Measurements from ENCODE around the gene RNF217.

Gene RNF217

DNA sequence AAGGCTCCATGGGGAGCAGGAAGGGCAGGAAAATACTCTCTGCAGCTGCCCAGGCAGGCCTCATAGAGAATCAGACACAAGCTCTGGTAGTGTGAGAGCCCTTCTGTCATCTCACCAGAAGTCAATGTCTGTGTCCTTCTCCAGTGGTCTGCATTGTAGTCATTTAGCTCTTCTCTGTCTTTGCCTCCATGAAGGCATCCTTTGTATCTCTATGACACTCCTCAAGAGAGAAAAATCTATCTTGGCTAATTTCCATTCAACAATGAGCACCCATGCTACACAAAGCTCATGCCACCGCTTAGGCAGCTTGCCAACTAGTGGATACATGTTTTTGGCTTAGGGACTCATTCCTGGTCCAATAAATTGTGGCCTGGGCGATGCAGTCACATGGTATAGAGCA is 92.1 kb downstream of the RNF217 start:
- Histone ChIP-seq H3K9me3 (ENCODE audit: low read depth, low read length) (no peaks in the 10 kb centered on the region), H3K36me3 (ENCODE audit: insufficient read depth, low read length) (no peaks in the 10 kb centered on the region), H3K27ac (no peak overlapping the region), H3K4me3 (no peak overlapping the region), H3K9ac (ENCODE audit: insufficient read length) (no peak overlapping the region)
- no peak for DNase-seq (ENCODE audit: low read depth, low spot score)
- TF ChIP-seq EZH2 (IDR thresholded peaks at IDR 0.05) (no peak), POLR2AphosphoS5 (IDR thresholded peaks at IDR 0.05; ENCODE audit: borderline replicate concordance, low read depth, low read length) (no peak), FOXP2 (optimal IDR thresholded peaks at IDR 0.05; ENCODE audit: control extremely low read depth, extremely low read length, insufficient read depth) (no peak)

DNA sequence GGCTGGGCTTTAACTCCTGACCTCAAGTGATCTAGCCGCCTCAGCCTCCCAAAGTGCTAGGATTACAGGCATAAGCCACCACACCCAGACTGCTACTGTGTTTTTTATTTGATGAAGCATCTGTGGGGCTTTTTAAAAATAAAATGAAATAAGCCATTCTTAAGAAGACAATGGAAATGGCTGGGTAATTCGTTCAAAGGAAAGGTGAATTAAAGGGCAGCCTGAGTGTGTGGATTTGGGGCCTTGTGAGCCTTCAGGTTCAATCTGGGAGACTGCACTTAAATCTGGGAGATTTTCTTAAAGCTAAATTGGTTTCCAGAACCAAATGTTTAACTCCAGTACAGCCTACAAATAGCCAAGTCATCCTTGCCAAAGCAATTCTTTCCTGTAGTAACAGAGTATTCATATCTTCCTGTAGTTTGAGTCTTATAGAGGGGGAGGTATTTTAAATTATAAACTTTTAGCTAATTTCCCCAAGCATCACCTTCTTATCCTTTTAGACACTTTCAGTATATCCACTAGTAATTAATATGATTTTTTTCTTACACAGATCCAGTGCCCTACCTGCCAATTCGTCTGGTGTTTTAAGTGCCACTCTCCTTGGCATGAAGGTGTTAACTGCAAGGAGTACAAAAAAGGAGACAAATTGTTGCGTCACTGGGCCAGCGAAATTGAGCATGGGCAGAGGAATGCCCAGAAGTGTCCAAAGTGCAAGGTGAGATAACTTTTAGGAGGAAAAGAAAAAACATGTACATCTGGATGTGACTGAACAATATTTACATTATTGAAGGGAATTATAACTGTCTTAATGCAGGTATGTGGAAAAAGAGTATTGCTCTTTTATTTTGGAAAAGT is 95.4 kb downstream of the RNF217 start:
- Histone ChIP-seq H3K36me3 (ENCODE audit: insufficient read depth, low read length) (no peaks in the 10 kb centered on the region), H3K9me3 (ENCODE audit: low read depth, low read length) (no peaks in the 10 kb centered on the region), H3K27ac (no peak overlapping the region), H3K9ac (ENCODE audit: insufficient read length) (no peak overlapping the region), H3K4me3 (no peak overlapping the region)
- TF ChIP-seq FOXP2 (optimal IDR thresholded peaks at IDR 0.05; ENCODE audit: control extremely low read depth, extremely low read length, insufficient read depth) (no peak), POLR2AphosphoS5 (IDR thresholded peaks at IDR 0.05; ENCODE audit: borderline replicate concordance, low read depth, low read length) (no peak), EZH2 (IDR thresholded peaks at IDR 0.05) (no peak)
- no peak for DNase-seq (ENCODE audit: low read depth, low spot score)

DNA sequence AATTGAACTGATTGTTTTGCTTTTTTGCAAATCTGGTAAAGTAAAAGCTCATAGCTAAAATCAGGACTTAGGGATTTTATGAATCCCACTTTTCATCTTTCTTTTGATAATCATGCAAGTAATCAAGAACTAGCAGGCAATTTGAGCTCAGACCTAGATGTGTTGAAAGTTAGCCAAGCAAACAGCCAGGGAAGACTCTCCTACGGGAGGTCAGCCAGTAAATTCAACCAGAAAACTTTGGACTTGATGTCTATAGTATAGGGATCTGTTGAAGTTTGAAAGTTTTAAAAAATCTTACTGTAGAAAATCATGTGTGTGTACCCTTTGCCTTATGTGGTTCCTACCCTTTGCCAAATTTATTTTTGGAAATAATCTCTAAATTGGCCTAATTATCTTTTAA is 96.3 kb downstream of the RNF217 start:
- H3K4me3 ChIP-seq = no peak overlapping the region
- H3K36me3 ChIP-seq (ENCODE audit: insufficient read depth, low read length) = no peaks in the 10 kb centered on the region
- no peak for TF ChIP-seq FOXP2 (optimal IDR thresholded peaks at IDR 0.05; ENCODE audit: control extremely low read depth, extremely low read length, insufficient read depth)
- TF ChIP-seq EZH2 (IDR thresholded peaks at IDR 0.05) = no peak
- TF ChIP-seq POLR2AphosphoS5 (IDR thresholded peaks at IDR 0.05; ENCODE audit: borderline replicate concordance, low read depth, low read length) = no peak

DNA sequence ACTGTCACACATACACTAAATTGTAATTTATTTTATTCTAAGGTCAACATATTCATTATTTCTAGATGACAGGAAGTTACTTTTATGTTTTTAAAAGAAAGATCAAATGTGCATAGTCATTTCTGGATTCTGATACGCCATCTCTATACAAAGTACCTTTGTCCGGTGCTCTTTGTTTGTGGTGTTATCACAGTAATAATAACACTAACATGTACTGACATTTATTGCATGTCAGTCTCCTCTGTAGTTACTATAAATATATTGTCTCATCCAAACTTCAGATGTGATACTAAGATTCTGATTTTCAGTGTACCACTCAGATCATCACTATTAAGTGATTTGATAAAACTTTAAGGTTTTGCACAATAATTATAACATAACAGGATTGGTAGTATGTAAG is 101.1 kb downstream of the RNF217 start:
- no peak overlapping the region for H3K4me3 ChIP-seq
- H3K9ac ChIP-seq (ENCODE audit: insufficient read length) = no peak overlapping the region
- no peak for TF ChIP-seq POLR2AphosphoS5 (IDR thresholded peaks at IDR 0.05; ENCODE audit: borderline replicate concordance, low read depth, low read length)
- no peak for TF ChIP-seq FOXP2 (optimal IDR thresholded peaks at IDR 0.05; ENCODE audit: control extremely low read depth, extremely low read length, insufficient read depth)
- no peak for TF ChIP-seq EZH2 (IDR thresholded peaks at IDR 0.05)
- no peaks in the 10 kb centered on the region for H3K9me3 ChIP-seq (ENCODE audit: low read depth, low read length)
- H3K36me3 ChIP-seq (ENCODE audit: insufficient read depth, low read length) = no peaks in the 10 kb centered on the region
- no peak overlapping the region for H3K27ac ChIP-seq
- DNase-seq (ENCODE audit: low read depth, low spot score) = no peak

More for the DNA sequence above, 96.3 kb downstream of the RNF217 start:
- H3K9ac ChIP-seq (ENCODE audit: insufficient read length) = no peak overlapping the region
- no peak overlapping the region for H3K27ac ChIP-seq
- no peak for DNase-seq (ENCODE audit: low read depth, low spot score)
- no peaks in the 10 kb centered on the region for H3K9me3 ChIP-seq (ENCODE audit: low read depth, low read length)

DNA sequence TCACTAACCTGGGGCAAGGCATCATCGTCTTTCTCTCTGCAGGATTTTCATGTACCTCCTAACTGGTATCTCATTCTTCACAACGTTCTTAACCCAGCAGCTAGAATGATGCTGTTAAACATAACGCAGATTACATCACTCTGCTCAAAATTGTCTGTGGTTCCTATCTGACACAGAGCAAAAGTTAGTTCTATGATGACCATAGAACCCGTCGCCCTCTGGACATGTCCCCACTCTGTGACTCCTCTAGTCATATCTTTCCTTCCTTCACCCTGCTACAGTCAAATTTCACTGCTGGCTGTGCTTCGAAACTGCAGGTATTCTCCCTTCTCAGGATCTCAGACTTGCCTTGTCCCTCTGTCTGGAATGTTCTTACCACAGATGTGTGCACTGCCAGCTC is 103.9 kb downstream of the RNF217 start:
- H3K36me3 ChIP-seq (ENCODE audit: insufficient read depth, low read length) = no peaks in the 10 kb centered on the region
- no peak overlapping the region for H3K4me3 ChIP-seq
- H3K9ac ChIP-seq (ENCODE audit: insufficient read length) = no peak overlapping the region
- H3K27ac ChIP-seq = no peak overlapping the region
- no peak for DNase-seq (ENCODE audit: low read depth, low spot score)
- no peaks in the 10 kb centered on the region for H3K9me3 ChIP-seq (ENCODE audit: low read depth, low read length)
- TF ChIP-seq FOXP2 (optimal IDR thresholded peaks at IDR 0.05; ENCODE audit: control extremely low read depth, extremely low read length, insufficient read depth) (no peak), POLR2AphosphoS5 (IDR thresholded peaks at IDR 0.05; ENCODE audit: borderline replicate concordance, low read depth, low read length) (no peak), EZH2 (IDR thresholded peaks at IDR 0.05) (no peak)

DNA sequence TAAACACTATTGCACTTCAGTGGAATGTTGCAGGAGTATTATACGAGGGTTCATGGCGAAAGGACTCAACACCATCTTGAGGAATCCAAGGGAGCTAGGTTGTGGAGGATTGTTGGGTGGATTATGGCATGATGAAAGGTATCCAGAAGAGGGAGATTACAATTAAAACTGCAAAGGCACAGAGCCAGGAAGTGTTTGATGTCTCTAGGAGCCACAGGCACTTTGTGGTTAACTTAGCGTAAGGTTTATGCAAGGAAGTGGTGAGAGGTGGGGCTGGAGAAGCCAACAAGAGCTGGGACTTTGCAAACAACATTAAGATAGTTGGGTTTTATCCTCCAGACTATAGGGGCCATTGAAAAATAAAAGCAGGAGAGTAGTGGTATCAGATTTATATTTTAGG is 104.7 kb downstream of the RNF217 start:
- DNase-seq (ENCODE audit: low read depth, low spot score) = peak; percentile 70
- TF ChIP-seq POLR2AphosphoS5 (IDR thresholded peaks at IDR 0.05; ENCODE audit: borderline replicate concordance, low read depth, low read length) (no peak), EZH2 (IDR thresholded peaks at IDR 0.05) (no peak), FOXP2 (optimal IDR thresholded peaks at IDR 0.05; ENCODE audit: control extremely low read depth, extremely low read length, insufficient read depth) (peak; percentile 67)
- no peaks in the 10 kb centered on the region for H3K9me3 ChIP-seq (ENCODE audit: low read depth, low read length)
- H3K36me3 ChIP-seq (ENCODE audit: insufficient read depth, low read length) = no peaks in the 10 kb centered on the region
- no peak overlapping the region for H3K4me3 ChIP-seq
- H3K9ac ChIP-seq (ENCODE audit: insufficient read length) = no peak overlapping the region
- no peak overlapping the region for H3K27ac ChIP-seq

DNA sequence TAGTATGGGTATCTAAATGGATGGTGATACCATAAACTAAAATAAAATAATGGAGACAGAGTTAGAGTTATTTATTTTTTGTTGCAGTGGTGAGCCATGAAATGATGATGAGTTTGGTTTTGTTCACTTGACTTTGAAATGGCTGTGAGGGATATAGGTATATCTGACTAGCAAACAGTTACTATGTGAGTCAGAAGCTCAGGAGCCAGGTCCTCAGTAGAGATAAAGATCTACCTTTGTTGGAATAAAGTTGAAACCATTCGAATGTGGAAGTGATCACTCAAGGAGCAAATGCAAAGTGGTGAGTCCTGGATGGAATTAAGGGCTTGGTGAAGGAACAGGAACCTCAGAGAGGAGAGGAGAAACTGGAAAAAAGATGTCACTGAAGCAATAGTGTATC is 105.3 kb downstream of the RNF217 start:
- H3K27ac ChIP-seq = no peak overlapping the region
- H3K9me3 ChIP-seq (ENCODE audit: low read depth, low read length) = no peaks in the 10 kb centered on the region
- H3K4me3 ChIP-seq = no peak overlapping the region
- H3K9ac ChIP-seq (ENCODE audit: insufficient read length) = no peak overlapping the region
- no peak for TF ChIP-seq POLR2AphosphoS5 (IDR thresholded peaks at IDR 0.05; ENCODE audit: borderline replicate concordance, low read depth, low read length)
- no peak for TF ChIP-seq FOXP2 (optimal IDR thresholded peaks at IDR 0.05; ENCODE audit: control extremely low read depth, extremely low read length, insufficient read depth)
- TF ChIP-seq EZH2 (IDR thresholded peaks at IDR 0.05) = no peak
- H3K36me3 ChIP-seq (ENCODE audit: insufficient read depth, low read length) = no peaks in the 10 kb centered on the region
- no peak for DNase-seq (ENCODE audit: low read depth, low spot score)

DNA sequence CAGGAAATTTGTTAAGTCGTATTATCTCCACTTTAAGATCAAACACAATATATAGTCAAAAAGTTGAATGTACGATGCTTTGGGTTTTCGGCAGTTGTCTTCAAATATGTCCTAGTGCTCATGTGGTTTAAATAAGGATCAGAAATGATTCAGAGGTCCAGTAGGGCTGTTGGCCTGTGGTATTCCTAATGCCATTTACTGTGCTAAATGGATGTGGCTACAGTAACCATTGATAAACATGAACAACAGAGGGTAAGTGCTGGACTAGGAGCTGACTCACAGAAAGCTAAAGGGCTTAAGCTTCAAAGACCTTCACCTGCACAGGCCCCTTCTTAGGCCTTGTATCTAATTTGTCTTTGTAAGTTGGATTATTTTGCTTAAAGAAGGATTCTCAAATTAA is 110.8 kb downstream of the RNF217 start:
- H3K9me3 ChIP-seq (ENCODE audit: low read depth, low read length) = no peaks in the 10 kb centered on the region
- no peak overlapping the region for H3K4me3 ChIP-seq
- H3K36me3 ChIP-seq (ENCODE audit: insufficient read depth, low read length) = 0 out of 2 replicates have a peak, but pooled peaks cover 3% of the 10 kb centered on the region
- H3K27ac ChIP-seq = no peak overlapping the region
- H3K9ac ChIP-seq (ENCODE audit: insufficient read length) = no peak overlapping the region
- TF ChIP-seq POLR2AphosphoS5 (IDR thresholded peaks at IDR 0.05; ENCODE audit: borderline replicate concordance, low read depth, low read length) (no peak), EZH2 (IDR thresholded peaks at IDR 0.05) (no peak), FOXP2 (optimal IDR thresholded peaks at IDR 0.05; ENCODE audit: control extremely low read depth, extremely low read length, insufficient read depth) (no peak)
- no peak for DNase-seq (ENCODE audit: low read depth, low spot score)

Measured in SK-N-MC (cell line).